Measurements from ENCODE around the gene C2orf81.

- TF ChIP-seq CTCF (conservative IDR thresholded peaks at IDR 0.05; ENCODE audit: low read depth, low read length) (no peak), EZH2phosphoT487 (IDR thresholded peaks at IDR 0.05; ENCODE audit: borderline replicate concordance, low read length) (no peak)
Observed at GRCh38 chr2:74417763-74418162, 3.7 kb downstream of the C2orf81 start.
